HL-60/S4 treated with retinoic acid at 250 ng/mL for 4 days and 3 days (cell line): ENCODE results near the gene LHX5.

Experiments used
- in situ Hi-C: fragments of 300-500 bp; cut with MboI; formaldehyde crosslinking; loops from 2 replicates; pipeline ENCODE4 v1.7.0; 2022; ENCODE audit warnings: low sequenced_read_pairs

LHX5 gene

GRCh38 chr12:113478351-113479011, 6.8 kb upstream of the LHX5 start:
- in situ Hi-C loops: no loop called here

DNA sequence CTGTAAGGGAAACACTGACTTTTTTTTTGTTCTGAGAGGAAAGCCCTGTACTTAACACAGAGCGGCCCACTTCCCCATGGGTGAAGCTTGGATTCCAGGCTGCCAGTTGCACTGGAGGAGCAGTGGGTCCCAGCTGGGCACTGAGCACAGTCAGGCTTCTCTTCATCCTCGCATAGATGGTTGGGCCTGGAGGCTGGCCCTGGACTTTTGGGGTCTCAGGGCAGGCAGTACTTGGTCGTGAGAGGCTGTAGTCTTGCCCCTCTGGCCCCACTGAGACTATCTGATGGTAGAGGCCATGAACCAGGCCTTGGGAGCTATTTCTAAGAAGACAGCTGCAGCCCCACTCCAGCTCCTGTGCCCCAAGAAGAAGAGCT, 6.2 kb upstream of the LHX5 start:
- in situ Hi-C loops: no loop called here

GRCh38 chr12:113477171-113477841, 5.6 kb upstream of the LHX5 start:
- in situ Hi-C loops: no loop called here

DNA sequence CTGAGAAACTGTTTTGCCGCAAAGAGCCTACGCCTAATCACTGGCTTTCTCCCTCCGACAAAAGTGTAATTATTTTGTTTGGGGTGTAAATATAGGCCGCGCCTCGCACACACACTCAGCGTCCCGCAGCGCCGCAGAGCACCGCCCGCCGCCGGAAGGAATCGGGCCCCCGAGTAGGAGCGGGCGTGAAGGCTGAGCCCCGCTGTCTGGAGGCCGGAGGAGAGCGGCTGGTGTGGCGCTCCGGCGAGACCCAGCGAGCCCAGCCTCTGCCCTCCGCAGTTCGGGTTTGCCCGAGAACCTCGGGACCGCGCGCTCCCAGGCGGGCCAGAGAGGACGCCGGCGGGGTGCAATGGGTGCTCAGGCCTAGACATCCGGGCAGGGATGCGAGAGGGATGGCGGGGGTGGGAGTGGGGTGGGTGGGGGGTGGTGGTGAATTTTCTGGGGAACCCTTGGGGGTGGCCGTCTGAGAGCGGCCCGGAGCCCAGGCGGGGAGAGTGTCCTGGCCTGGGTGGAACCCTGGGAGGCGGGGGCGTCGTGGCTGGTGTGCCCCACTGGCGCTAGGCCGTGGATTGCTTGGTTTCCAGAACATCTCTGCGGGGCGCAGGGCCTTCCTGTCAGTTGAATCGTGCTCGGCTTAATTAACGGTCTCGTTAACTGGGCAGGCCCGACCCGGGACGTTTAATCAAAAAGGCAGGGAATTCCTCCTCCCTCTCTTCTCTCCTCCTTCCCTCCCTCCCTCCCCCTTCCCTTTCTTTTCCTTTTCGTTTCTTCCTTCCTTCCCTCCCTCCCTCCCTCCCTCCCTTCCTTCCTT, 4.7 kb upstream of the LHX5 start:
- in situ Hi-C loops: no loop called here

DNA sequence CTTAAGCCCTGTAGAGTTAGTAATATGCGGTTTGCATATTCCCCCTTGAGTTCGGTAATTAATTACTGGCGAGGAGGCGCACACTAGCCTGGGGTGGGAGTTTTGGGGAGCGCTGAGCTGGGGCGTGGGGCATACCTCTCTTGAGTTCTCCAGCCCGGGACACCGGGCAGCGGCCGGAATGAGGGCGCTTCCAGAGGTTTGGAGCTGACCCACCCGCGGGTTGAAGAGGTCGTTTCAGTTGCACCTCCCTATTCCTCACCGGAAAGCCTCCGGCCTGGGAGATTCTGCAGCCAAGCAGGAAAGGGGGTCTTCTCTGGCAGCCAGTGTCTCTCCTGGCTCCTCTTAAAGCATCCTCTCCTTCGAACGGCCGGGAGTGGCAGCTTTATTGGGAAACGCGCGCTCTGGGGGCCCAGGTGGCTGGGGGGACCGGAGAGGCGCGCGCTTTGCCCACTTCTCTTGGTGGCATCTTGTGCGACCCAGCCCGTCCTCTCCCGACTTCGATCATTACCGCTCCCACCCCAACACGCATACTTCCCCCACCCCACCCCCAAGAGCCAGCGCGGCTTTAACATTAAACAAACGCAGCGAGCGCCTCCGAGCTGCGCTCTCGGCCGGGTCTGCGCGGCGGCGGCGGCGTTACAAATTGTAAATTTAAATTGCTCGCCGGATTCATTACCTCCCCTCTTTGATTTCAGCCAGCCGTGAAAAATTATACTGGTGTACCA, 3.9 kb upstream of the LHX5 start:
- in situ Hi-C loops: no loop called here

- in situ Hi-C loops: no loop called here
Observed at GRCh38 chr12:113474635-113475436, 3.2 kb upstream of the LHX5 start.

GRCh38 chr12:113473942-113474341, 2.3 kb upstream of the LHX5 start:
- in situ Hi-C loops: no loop called here

- in situ Hi-C loops: no loop called here
Observed at GRCh38 chr12:113473400-113473799, 1.7 kb upstream of the LHX5 start.

- in situ Hi-C loops: no loop called here
Observed at GRCh38 chr12:113472191-113473121, 785 bp upstream of the LHX5 start.

DNA sequence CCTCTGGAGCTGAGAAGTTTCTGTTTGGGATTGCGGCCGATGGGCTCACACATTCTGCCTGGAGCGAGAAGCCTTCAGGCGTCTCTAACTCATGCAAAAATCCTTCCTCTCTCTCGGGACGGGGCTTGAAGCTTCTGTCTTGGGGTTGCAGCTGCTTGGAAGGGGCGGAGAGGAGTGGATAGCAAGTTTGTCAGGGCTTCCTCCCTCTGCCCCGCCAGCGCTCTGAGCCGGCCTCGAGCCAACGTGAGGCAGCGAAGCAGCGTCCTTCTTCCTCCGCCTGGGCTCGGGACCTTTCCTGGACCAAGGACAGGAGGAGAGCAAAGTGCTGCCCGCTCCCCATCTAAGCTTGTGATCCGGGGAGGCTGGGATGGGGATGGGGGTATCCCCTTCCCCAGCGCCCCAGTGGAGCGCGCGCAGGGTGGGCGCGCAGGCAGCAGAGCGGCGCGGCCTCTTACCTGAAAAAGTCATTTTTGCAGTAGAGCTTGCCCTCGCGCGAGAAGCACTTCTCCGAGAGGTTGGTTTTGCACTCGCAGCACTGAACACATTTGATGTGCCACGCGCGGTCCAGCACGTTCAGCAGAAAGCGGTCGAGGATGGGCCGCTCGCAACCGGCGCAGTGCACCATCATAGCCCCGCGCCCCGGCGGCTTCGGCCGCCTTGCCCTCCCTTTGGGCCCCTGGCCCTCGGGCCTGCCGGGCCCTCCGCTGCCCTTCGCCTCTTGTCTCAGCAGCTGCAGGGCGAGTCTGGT, 626 bp downstream of the LHX5 start:
- in situ Hi-C loops: no loop called here

DNA sequence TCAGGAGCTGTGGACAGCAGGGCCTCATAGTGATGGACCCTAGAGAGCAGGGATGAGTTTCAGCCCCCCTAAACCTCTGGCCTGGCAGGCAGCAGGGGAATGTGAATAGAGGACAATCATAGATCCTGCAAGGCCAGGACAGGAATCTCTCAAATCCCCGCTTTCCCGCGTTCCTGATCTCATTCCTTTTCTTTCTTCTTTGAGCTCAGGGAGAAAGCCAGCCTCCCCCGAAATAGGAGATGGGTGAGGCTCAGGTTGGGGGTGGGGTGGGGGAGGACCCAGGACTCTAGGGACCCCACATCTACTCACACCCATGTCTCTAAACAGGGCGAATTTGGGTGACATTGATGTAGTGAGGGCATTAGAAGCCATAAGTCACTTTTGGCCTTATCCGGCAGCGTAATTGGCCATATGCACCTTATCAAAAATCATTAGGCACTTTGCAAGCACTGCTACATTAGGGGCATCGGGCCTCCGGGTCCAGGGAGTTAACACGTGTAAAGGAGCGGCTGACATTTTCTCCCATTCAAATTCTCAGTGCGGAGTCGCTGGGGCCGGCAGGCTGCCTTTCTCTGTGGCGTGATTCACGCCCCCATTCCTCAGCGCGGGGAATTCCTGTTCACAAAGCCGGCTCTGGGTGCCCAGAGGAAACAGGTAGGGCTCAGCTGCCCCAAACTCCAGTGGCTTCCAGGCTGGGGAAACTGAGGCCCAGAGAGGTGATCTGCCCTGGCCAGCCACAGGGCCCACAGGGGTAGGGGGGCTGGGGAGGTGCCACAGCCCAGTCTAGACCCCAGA, 1.5 kb downstream of the LHX5 start:
- in situ Hi-C loops: no loop called here

GRCh38 chr12:113469224-113469948, 2.3 kb downstream of the LHX5 start:
- in situ Hi-C loops: no loop called here

GRCh38 chr12:113468365-113469223, 3.1 kb downstream of the LHX5 start:
- in situ Hi-C loops: no loop called here

- in situ Hi-C loops: no loop called here
Observed at GRCh38 chr12:113467502-113468364, 3.9 kb downstream of the LHX5 start.

DNA sequence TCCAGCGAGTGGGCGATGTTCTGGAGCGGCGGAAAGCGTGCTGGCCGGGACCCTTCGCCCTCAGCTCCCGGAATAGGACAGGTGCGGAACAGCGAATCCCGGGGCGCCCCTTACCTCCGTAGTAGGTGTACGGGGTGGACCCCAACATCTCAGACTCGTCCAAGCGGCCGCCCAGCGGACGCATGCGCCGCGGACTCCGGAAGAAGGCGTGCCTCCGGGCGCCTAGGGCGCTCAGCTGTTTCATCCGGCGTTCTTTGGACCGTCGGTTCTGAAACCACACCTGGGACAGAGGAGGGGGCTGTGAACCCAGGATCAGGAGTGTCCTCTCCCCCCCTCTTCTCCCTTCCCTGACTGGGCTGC, 4.5 kb downstream of the LHX5 start:
- in situ Hi-C loops: no loop called here
